ENCODE measurements around the gene FNIP2. TPM values are rescaled to one million over a fixed set of nuclear protein-coding genes. Genes with fewer than 3 reads are reported as not detected.

Gene FNIP2
- total and polyA plus RNA-seq, 10 donors = 2.4 to 59.1 (median 36.7) TPM

GRCh38 chr4:158769175-158769921 lies 522 bp downstream of the FNIP2 start:
- Histone ChIP-seq H3K9me3 (no peaks in the 10 kb centered on the region), H3K27ac (peak overlapping the region; percentile 48 to 87 (median 85)), H3K36me3 (no peaks in the 10 kb centered on the region), H3K27me3 (replicated peaks in 1 of 7) (peaks cover 0 to 37% (median 0%) of the 10 kb centered on the region in 7 donors), H3K4me1 (peaks cover 0 to 66% (median 38%) of the 10 kb centered on the region in 6 donors), H3K4me3 (peak overlapping the region; percentile 62 to 84 (median 69))
- intact Hi-C loops (cut with DNase I; ENCODE audit: low total_unique reads) = no loop called here
- DNase-seq = peak; percentile 88
- 0 to 3% (median 1%) methylated on average over 14 to 49 of the region's 49 CpGs for WGBS, 5 donors
- TF ChIP-seq POLR2AphosphoS5 (IDR thresholded peaks at IDR 0.05) = peak in 1 of 3 donors; percentile 19
- TF ChIP-seq, protein P1, sequence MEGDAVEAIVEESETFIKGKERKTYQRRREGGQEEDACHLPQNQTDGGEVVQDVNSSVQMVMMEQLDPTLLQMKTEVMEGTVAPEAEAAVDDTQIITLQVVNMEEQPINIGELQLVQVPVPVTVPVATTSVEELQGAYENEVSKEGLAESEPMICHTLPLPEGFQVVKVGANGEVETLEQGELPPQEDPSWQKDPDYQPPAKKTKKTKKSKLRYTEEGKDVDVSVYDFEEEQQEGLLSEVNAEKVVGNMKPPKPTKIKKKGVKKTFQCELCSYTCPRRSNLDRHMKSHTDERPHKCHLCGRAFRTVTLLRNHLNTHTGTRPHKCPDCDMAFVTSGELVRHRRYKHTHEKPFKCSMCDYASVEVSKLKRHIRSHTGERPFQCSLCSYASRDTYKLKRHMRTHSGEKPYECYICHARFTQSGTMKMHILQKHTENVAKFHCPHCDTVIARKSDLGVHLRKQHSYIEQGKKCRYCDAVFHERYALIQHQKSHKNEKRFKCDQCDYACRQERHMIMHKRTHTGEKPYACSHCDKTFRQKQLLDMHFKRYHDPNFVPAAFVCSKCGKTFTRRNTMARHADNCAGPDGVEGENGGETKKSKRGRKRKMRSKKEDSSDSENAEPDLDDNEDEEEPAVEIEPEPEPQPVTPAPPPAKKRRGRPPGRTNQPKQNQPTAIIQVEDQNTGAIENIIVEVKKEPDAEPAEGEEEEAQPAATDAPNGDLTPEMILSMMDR (IDR thresholded peaks at IDR 0.05 in 8 of 11, conservative IDR thresholded peaks at IDR 0.05 in 3 of 11) = no peak

GRCh38 chr4:158770671-158771070 lies 1.8 kb downstream of the FNIP2 start:
- WGBS, 5 donors = 90 to 97% (median 92%) methylated on average over 5 of the region's 5 CpGs
- no peak overlapping the region for H3K27ac ChIP-seq
- TF ChIP-seq POLR2AphosphoS5 (IDR thresholded peaks at IDR 0.05) (no peak), POLR2A (IDR thresholded peaks at IDR 0.05) (no peak)
- TF ChIP-seq, protein P1 (IDR thresholded peaks at IDR 0.05 in 8 of 11, conservative IDR thresholded peaks at IDR 0.05 in 3 of 11) = no peak
- peak overlapping the region in 1 of 8 donors; percentile 28 for H3K4me3 ChIP-seq
- intact Hi-C loops (cut with DNase I; ENCODE audit: low total_unique reads) = no loop called here
- H3K4me1 ChIP-seq = peaks cover 0 to 75% (median 38%) of the 10 kb centered on the region in 6 donors
- no peaks in the 10 kb centered on the region for H3K36me3 ChIP-seq
- peaks cover 0 to 33% (median 0%) of the 10 kb centered on the region in 7 donors for H3K27me3 ChIP-seq (replicated peaks in 1 of 7)
- DNase-seq = no peak
- no peaks in the 10 kb centered on the region for H3K9me3 ChIP-seq

DNA sequence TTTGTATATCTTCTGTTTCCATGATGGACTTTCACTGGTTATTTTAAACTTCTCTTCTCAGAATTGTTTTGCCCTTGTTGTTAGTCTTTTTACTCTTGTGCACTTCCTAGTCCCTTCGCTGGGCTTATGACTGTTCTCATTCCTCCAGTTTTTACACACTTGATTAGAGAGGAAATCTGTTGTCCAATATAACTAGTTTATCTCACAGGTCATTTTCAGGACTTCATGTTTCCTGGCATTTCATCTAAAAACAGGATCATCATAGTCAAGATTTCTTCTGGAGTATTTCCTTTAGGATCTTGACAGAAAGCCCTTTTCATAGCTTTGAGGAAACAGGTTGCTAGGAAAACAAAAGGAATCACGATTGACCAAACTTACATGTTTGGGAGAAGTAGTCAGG lies 3.0 kb downstream of the FNIP2 start:
- peak overlapping the region in 6 of 8 donors; percentile 24 to 66 (median 52) for H3K27ac ChIP-seq
- H3K4me1 ChIP-seq = peaks cover 0 to 76% (median 36%) of the 10 kb centered on the region in 6 donors
- peaks cover 0 to 41% (median 0%) of the 10 kb centered on the region in 7 donors for H3K27me3 ChIP-seq (replicated peaks in 1 of 7)
- H3K36me3 ChIP-seq = no peaks in the 10 kb centered on the region
- no peak overlapping the region for H3K4me3 ChIP-seq
- no peak for TF ChIP-seq POLR2AphosphoS5 (IDR thresholded peaks at IDR 0.05)
- no peak for TF ChIP-seq POLR2A (IDR thresholded peaks at IDR 0.05)
- TF ChIP-seq, protein P1 (IDR thresholded peaks at IDR 0.05 in 8 of 11, conservative IDR thresholded peaks at IDR 0.05 in 3 of 11) = no peak
- intact Hi-C loops (cut with DNase I; ENCODE audit: low total_unique reads) = no loop called here
- H3K9me3 ChIP-seq = no peaks in the 10 kb centered on the region
- no peak for DNase-seq
- WGBS, 5 donors = 42 to 72% (median 68%) methylated on average over 2 of the region's 2 CpGs

- Histone ChIP-seq H3K4me3 (no peak overlapping the region), H3K4me1 (peaks cover 13 to 71% (median 34%) of the 10 kb centered on the region in 6 donors), H3K36me3 (no peaks in the 10 kb centered on the region), H3K27ac (peak overlapping the region; percentile 26 to 80 (median 71)), H3K9me3 (no peaks in the 10 kb centered on the region), H3K27me3 (replicated peaks in 1 of 7) (peaks cover 0 to 46% (median 0%) of the 10 kb centered on the region in 7 donors)
- TF ChIP-seq POLR2AphosphoS5 (IDR thresholded peaks at IDR 0.05) (no peak), POLR2A (IDR thresholded peaks at IDR 0.05) (no peak)
- TF ChIP-seq, protein P1 (IDR thresholded peaks at IDR 0.05 in 8 of 11, conservative IDR thresholded peaks at IDR 0.05 in 3 of 11) = no peak
- WGBS, 5 donors = 32 to 72% (median 41%) methylated on average over 1 of the region's 1 CpG
- intact Hi-C loops (cut with DNase I; ENCODE audit: low total_unique reads) = no loop called here
- no peak for DNase-seq
Observed at GRCh38 chr4:158775091-158775651, 6.3 kb downstream of the FNIP2 start.
